ENCODE measurements around the gene WBP1L. TPM values are rescaled to one million over a fixed set of nuclear protein-coding genes. Genes with fewer than 3 reads are reported as not detected.
"Not testable (repeated sequence)": the region's sequence is repeated elsewhere in the genome, so short reads cannot be mapped to it uniquely, and the experiment has no call there.

Gene WBP1L
- polyA plus RNA-seq, 1 experiment = 27.6 TPM

DNA sequence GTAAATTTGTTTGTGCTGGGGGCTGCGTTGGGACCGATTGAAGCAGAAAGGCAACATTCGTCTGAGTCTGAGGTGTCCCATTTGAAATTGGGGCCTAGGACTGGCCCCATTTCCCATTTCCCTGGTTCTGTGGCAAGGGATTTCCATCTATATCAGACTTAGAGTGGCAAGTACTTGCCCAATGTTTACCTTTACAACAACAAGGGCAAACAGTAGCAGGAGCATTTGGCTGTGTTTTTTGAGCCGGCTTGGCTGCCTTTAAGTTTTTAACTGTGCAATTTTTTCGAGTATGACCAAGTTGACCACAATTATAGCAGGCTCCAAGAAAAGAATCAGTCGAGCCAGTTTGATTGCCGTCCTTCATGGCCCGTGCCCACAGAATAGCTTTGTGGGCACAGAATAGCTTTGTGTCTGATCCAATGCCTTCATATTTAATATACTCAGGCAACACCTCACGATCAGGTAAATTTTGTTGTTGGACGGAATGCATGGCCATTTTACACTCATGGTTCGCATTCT is 98.1 kb downstream of the WBP1L start:
- no peak for DNase-seq (ENCODE audit: low read depth, low spot score)
- CTCF ChIA-PET = interaction anchor here (0.7 kb wide), 1 partner anchor 60 kb away, joined by 3 read pairs; no protein-coding TSS in a partner anchor
- Histone ChIP-seq H3K27ac (ENCODE audit: low read depth, low read length) (no peak overlapping the region), H3K27me3 (ENCODE audit: control insufficient read depth, insufficient read depth, low read length) (peaks cover 8% of the 10 kb centered on the region), H3K9me3 (ENCODE audit: control insufficient read depth, insufficient read depth, low read length) (peaks cover 16% of the 10 kb centered on the region), H3K4me3 (ENCODE audit: low read depth, low read length) (no peak overlapping the region)
- TF ChIP-seq, protein P1, sequence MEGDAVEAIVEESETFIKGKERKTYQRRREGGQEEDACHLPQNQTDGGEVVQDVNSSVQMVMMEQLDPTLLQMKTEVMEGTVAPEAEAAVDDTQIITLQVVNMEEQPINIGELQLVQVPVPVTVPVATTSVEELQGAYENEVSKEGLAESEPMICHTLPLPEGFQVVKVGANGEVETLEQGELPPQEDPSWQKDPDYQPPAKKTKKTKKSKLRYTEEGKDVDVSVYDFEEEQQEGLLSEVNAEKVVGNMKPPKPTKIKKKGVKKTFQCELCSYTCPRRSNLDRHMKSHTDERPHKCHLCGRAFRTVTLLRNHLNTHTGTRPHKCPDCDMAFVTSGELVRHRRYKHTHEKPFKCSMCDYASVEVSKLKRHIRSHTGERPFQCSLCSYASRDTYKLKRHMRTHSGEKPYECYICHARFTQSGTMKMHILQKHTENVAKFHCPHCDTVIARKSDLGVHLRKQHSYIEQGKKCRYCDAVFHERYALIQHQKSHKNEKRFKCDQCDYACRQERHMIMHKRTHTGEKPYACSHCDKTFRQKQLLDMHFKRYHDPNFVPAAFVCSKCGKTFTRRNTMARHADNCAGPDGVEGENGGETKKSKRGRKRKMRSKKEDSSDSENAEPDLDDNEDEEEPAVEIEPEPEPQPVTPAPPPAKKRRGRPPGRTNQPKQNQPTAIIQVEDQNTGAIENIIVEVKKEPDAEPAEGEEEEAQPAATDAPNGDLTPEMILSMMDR (IDR thresholded peaks at IDR 0.05; ENCODE audit: low read depth, low read length) = no peak
- POLR2A ChIA-PET = no interaction called here

DNA sequence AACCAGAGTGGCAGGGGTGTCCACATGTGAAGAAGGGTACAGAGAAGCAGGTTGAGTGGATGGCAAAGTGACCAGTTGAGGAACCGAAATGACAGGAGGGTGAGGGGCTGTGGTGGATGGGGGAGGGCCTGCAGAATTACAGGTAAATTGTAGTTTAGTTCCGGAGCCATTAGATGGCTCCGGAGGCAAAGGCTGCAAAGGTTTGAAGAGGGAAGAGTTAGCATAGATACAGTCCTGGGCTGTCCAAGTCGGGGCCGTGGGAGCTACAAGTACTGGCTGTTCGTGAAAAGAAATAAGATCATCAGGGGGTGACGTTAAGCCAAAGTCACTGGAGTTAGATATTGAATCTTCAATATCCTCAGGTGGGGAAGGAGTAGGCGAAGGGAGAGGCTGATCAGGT is 99.4 kb downstream of the WBP1L start:
- CTCF ChIA-PET; POLR2A ChIA-PET; H3K27me3 ChIP-seq (ENCODE audit: control insufficient read depth, insufficient read depth, low read length); H3K9me3 ChIP-seq (ENCODE audit: control insufficient read depth, insufficient read depth, low read length); H3K4me3 ChIP-seq (ENCODE audit: low read depth, low read length); DNase-seq (ENCODE audit: low read depth, low spot score); H3K27ac ChIP-seq (ENCODE audit: low read depth, low read length): not testable (repeated sequence)

DNA sequence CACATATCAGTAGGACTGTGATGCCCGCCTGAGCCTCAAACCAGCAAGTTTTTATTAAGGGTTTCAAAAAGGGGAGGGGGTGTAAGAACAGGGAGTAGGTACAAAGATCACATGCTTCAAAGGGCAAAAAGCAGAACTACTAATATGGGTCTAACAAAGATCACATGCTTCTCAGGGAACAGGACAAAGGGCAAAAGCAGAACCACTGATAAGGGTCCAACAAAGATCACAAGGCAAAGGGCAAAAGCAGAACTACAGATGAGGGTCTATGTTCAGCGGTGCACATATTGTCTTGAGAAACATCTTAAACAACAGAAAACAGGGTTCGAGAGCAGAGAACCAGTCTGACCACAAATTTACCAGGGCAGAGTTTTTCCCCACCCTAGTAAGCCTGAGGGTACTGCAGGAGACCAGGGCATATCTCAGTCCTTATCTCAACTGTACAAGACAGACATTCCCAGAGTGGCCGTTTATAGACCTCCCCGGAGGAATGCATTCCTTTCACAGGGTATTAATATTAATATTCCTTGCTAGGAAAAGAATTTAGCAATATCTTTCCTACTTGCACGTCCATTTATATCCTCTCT is 100.5 kb downstream of the WBP1L start:
- POLR2A ChIA-PET; DNase-seq (ENCODE audit: low read depth, low spot score); H3K9me3 ChIP-seq (ENCODE audit: control insufficient read depth, insufficient read depth, low read length); H3K27me3 ChIP-seq (ENCODE audit: control insufficient read depth, insufficient read depth, low read length); H3K4me3 ChIP-seq (ENCODE audit: low read depth, low read length); CTCF ChIA-PET; H3K27ac ChIP-seq (ENCODE audit: low read depth, low read length): not testable (repeated sequence)

DNA sequence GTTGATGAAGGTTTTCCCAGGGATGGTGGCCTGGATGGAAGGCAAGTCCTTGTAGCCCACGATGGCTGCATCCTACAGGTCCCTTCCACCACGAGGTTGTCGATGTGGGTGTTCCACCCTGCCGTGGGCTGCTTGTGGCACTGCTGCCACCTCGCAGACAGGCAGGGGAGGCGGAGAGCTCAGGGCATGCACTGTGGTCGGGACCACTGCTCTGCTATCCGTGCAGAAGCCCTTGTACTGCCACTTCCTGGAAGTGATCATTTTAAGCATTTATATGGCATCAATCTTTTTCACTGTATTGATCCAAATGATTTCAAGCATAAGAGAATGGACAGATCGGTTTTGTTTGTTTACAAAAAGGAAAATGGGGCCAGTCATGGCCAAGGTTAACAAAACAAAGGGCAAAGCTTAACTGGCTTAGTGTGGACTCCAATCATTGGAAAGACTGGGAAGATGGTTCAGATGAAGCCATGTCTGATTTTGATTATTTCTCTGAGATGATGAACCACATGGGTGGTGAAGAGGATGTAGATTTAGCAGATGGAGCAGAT is 101.7 kb downstream of the WBP1L start:
- H3K9me3 ChIP-seq (ENCODE audit: control insufficient read depth, insufficient read depth, low read length) = peaks cover 3% of the 10 kb centered on the region
- ChIA-PET POLR2A (no interaction called here), CTCF (interaction anchor here (0.6 to 1.8 kb wide), 2 partner anchors 56 to 179 kb away, joined by 4 to 7 read pairs; no protein-coding TSS in a partner anchor)
- no peak for DNase-seq (ENCODE audit: low read depth, low spot score)
- peaks cover 4% of the 10 kb centered on the region for H3K27me3 ChIP-seq (ENCODE audit: control insufficient read depth, insufficient read depth, low read length)
- TF ChIP-seq, protein P1 (IDR thresholded peaks at IDR 0.05; ENCODE audit: low read depth, low read length) = no peak
- H3K27ac ChIP-seq (ENCODE audit: low read depth, low read length) = no peak overlapping the region
- no peak overlapping the region for H3K4me3 ChIP-seq (ENCODE audit: low read depth, low read length)

DNA sequence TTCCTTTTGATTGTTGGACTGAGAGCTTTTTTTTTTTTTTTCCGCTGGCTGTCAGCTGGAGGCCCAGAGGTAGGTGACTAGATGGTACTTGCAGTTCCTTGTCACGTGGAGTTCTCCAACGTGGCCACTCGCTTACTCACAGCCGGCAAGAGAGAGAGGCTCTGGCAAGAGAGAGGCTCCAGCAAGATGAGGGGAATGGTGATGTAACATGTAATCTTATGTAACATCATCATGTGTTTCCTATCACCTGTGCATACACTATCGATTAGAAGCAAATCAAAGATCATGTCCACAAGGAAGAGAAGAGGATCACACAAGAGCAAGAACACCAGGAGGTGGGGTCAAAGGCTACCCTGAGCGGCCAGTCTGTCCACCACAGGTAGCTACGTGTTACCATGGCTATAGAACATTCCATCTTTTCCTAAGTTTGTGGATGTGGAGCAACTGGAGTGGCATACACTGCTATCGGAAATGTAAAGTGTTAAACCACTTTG is 106.3 kb downstream of the WBP1L start:
- H3K27me3 ChIP-seq (ENCODE audit: control insufficient read depth, insufficient read depth, low read length) = no peaks in the 10 kb centered on the region
- POLR2A ChIA-PET = no interaction called here
- H3K4me3 ChIP-seq (ENCODE audit: low read depth, low read length) = no peak overlapping the region
- CTCF ChIA-PET = no interaction called here
- H3K27ac ChIP-seq (ENCODE audit: low read depth, low read length) = no peak overlapping the region
- DNase-seq (ENCODE audit: low read depth, low spot score) = no peak
- peaks cover 3% of the 10 kb centered on the region; the same call in 1 of the 2 replicates for H3K9me3 ChIP-seq (ENCODE audit: control insufficient read depth, insufficient read depth, low read length)
- TF ChIP-seq, protein P1 (IDR thresholded peaks at IDR 0.05; ENCODE audit: low read depth, low read length) = no peak

DNA sequence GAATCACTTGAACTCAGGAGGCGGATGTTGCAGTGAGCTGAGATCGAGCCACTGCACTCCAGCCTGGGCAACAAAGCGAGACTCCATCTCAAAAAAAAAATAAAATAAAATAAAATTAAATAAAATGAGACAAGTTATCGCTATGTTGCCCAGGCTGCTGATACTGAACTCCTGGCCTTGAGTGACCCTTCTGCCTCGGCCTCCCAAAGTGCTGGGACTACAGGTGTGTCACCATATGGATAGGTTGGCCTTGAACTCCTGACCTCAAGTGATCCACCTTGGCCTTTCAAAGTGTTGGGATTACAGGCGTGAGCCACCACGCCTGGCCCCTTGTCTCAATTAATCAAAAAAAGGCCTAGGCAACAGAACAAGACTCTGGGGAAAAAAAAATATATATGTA is 109.5 kb downstream of the WBP1L start:
- H3K4me3 ChIP-seq (ENCODE audit: low read depth, low read length); H3K27me3 ChIP-seq (ENCODE audit: control insufficient read depth, insufficient read depth, low read length); H3K27ac ChIP-seq (ENCODE audit: low read depth, low read length); DNase-seq (ENCODE audit: low read depth, low spot score); POLR2A ChIA-PET; H3K9me3 ChIP-seq (ENCODE audit: control insufficient read depth, insufficient read depth, low read length): not testable (repeated sequence)
- CTCF ChIA-PET = interaction anchor here (0.7 kb wide), 1 partner anchor 53 kb away, joined by 3 read pairs; no protein-coding TSS in a partner anchor

DNA sequence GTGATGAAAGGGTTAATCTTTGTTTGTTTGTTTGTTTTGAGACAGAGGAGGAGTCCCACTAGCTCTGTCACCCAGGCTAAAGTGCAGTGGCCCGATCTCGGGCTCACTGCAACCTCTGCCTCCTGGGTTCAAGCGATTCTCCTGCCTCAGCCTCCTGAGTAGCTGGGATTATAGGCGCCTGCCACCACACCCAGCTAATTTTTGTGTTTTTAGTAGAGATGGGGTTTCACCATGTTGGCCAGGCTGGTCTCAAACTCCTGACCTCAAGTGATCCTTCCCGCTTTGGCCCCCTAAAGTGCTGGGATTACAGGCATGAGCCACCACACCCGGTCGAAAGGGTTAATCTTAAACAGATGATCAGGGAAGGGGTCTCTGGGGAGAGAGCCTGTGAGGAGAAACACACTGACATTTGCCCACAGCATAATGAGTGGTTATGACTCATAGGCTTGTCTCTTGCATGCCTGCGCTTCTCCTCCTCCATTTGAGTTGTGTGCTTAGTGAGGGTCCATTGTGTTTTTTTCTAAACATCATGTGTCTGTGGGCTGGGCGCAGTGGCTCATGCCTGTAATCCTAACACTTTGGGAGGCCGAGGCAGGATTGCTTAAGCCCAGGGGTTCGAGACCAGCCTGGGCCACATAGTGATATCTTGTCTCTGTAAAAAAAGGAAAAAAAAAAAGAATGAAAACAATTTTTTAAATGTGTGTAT is 112.1 kb downstream of the WBP1L start:
- H3K9me3 ChIP-seq (ENCODE audit: control insufficient read depth, insufficient read depth, low read length); H3K27me3 ChIP-seq (ENCODE audit: control insufficient read depth, insufficient read depth, low read length); H3K4me3 ChIP-seq (ENCODE audit: low read depth, low read length): not testable (repeated sequence)
- peak; percentile 84 for DNase-seq (ENCODE audit: low read depth, low spot score)
- peak overlapping the region; percentile 75 for H3K27ac ChIP-seq (ENCODE audit: low read depth, low read length)
- CTCF ChIA-PET = interaction anchor here (0.7 kb wide), 1 partner anchor 28 kb away, joined by 3 read pairs; no protein-coding TSS in a partner anchor
- POLR2A ChIA-PET = interaction anchor here (0.7 to 1.4 kb wide), 2 partner anchors 113 to 142 kb away, joined by 3 read pairs; partner anchors contain the start of genes ARL3 and SFXN2
